HCT116 (cell line): ENCODE data around the gene CTBP1. TPM values are rescaled to one million over a fixed set of nuclear protein-coding genes. Genes with fewer than 3 reads are reported as not detected.

Experiments
- ATAC-seq: fragments of 200-7000 bp; cut with Tn5 transposase; 2 replicates; pipeline ENCODE4 v1.9.1; 2020; ENCODE audit warnings: mild to moderate bottlenecking, moderate library complexity
- BruUV-seq: library from RNA; stranded (reverse); fragments of 400-500 nt; replicated peaks from 2 replicates; lab custom pipeline; 2021; lab: Mats Ljungman, UMichigan
- CTCF ChIA-PET: fragments of 300-600 bp; sonication (Branson Sonifier 250); formaldehyde crosslinking; loops from one replicate; lab custom pipeline; 2021; ENCODE audit warnings: antibody characterized with exemption; lab: Charles Lee
- POLR2A ChIA-PET: fragments of 300-600, 350-600 bp; sonication (Branson Sonifier 250); formaldehyde crosslinking; loops from one replicate; lab custom pipeline; 2021; ENCODE audit warnings: antibody characterized with exemption; lab: Charles Lee
- RAD21 ChIA-PET, 2 experiments: fragments of 300-600 bp; sonication (Branson Sonifier 250); formaldehyde crosslinking; loops; one replicate each; lab custom pipeline; 2023; ENCODE audit warnings: low total read pairs in 2 of 2; ENCODE audit not compliant: uncharacterized antibody in 2 of 2, unreplicated experiment in 2 of 2, low non-redundant PET in 1 of 2; lab: Charles Lee
- DNase-seq: peaks from one replicate; pipeline ENCODE4 v3.0.0-alpha.2; 2010; ENCODE audit warnings: low read depth, low spot score
- H2AFZ ChIP-seq: fragments of 200-600 bp; shearing (Covaris generic), sonication (generic); 2 replicates; pipeline ENCODE4 v1.6.1; 2017; ENCODE audit warnings: low read depth, mixed run types, mixed read lengths, antibody characterized with exemption, low read length; ENCODE audit not compliant: poor library complexity, severe bottlenecking
- H3K27ac ChIP-seq: 2 replicates; pipeline ENCODE4 v1.5.1; 2012; ENCODE audit warnings: low read depth, low read length
- H3K27me3 ChIP-seq: fragments of 200-600 bp; sonication (generic); 2 replicates; pipeline ENCODE4 v1.6.1; 2016; ENCODE audit warnings: mixed run types, low read length, mixed read lengths; ENCODE audit not compliant: insufficient read depth
- H3K36me3 ChIP-seq, 2 experiments: fragments of 200-500 bp in 1 of 2; fragments of 200-600 bp in 1 of 2; sonication (Bioruptor generic) in 1 of 2; sonication (generic) in 1 of 2; 2 replicates each; pipeline versions ENCODE4 v1.5.1 to v1.6.1; 2014 to 2016; ENCODE audit warnings: low read length in 2 of 2, inconsistent platforms in 1 of 2, mixed read lengths in 1 of 2, mixed run types in 1 of 2; ENCODE audit not compliant: insufficient read depth in 2 of 2, control insufficient read depth in 1 of 2
- H3K4me1 ChIP-seq, 2 experiments: fragments of 200-600 bp in 1 of 2; sonication (generic) in 1 of 2; 2 replicates each; pipeline versions ENCODE4 v1.5.1 to v1.6.1; 2012 to 2017; ENCODE audit warnings: low read length in 2 of 2, inconsistent platforms in 1 of 2, mild to moderate bottlenecking in 1 of 2, mixed read lengths in 1 of 2, mixed run types in 1 of 2, moderate library complexity in 1 of 2; ENCODE audit not compliant: insufficient read depth in 2 of 2, control insufficient read depth in 1 of 2
- H3K4me2 ChIP-seq: fragments of 200-600 bp; sonication (generic); 2 replicates; pipeline ENCODE4 v1.6.1; 2017; ENCODE audit warnings: mixed run types, low read length, mixed read lengths
- H3K4me3 ChIP-seq, 2 experiments: fragments of 200-600 bp in 1 of 2; sonication (generic) in 1 of 2; replicated peaks in 1 of 2; 2 replicates each; pipeline ENCODE4 v1.5.1; 2011 to 2016; ENCODE audit warnings: low read length in 2 of 2, control low read depth in 1 of 2, low read depth in 1 of 2, mild to moderate bottlenecking in 1 of 2, mixed read lengths in 1 of 2, mixed run types in 1 of 2
- H3K79me2 ChIP-seq: fragments of 200-600 bp; sonication (generic); 2 replicates; pipeline ENCODE4 v1.6.1; 2017; ENCODE audit warnings: mild to moderate bottlenecking, mixed run types, low read length, moderate library complexity, mixed read lengths; ENCODE audit not compliant: insufficient read depth
- H3K9ac ChIP-seq: fragments of 200-600 bp; sonication (generic); 2 replicates; pipeline ENCODE4 v1.6.1; 2016; ENCODE audit warnings: low read length, mixed read lengths
- H3K9me2 ChIP-seq: fragments of 200-600 bp; sonication (generic), shearing (Covaris generic); 2 replicates; pipeline ENCODE4 v1.6.1; 2017; ENCODE audit warnings: mixed run types, mild to moderate bottlenecking, moderate library complexity; ENCODE audit not compliant: insufficient read depth
- H3K9me3 ChIP-seq, 2 experiments: fragments of 200-500 bp in 1 of 2; fragments of 200-600 bp in 1 of 2; sonication (Bioruptor generic) in 1 of 2; sonication (generic) in 1 of 2; 2 replicates each; pipeline ENCODE4 v1.6.1; 2014 to 2017; ENCODE audit warnings: low read length in 2 of 2, mixed read lengths in 2 of 2, inconsistent platforms in 1 of 2, low read depth in 1 of 2, mild to moderate bottlenecking in 1 of 2, mixed run types in 1 of 2, moderate library complexity in 1 of 2; ENCODE audit not compliant: control insufficient read depth in 1 of 2, insufficient read depth in 1 of 2
- H4K20me1 ChIP-seq: fragments of 200-600 bp; sonication (generic), shearing (Covaris generic); 2 replicates; pipeline ENCODE4 v1.6.1; 2017; ENCODE audit warnings: mixed run types, mild to moderate bottlenecking, moderate library complexity; ENCODE audit not compliant: insufficient read depth
- ATF3 ChIP-seq: IDR thresholded peaks from 2 replicates; pipeline ENCODE4 v1.6.1; 2012
- CBX3 ChIP-seq: IDR thresholded peaks from 2 replicates; pipeline ENCODE4 v1.6.1; 2012; ENCODE audit warnings: low read depth
- CEBPB ChIP-seq: IDR thresholded peaks from 2 replicates; pipeline ENCODE4 v1.6.1; 2012; ENCODE audit warnings: low read depth
- EZH2 ChIP-seq: fragments of 200-600 bp; sonication (generic); IDR thresholded peaks from 2 replicates; pipeline ENCODE4 v1.6.1; 2017; ENCODE audit warnings: antibody characterized with exemption, mixed run types
- EZH2phosphoT487 ChIP-seq: fragments of 200-600 bp; IDR thresholded peaks from 2 replicates; pipeline ENCODE4 v1.6.1; 2018; ENCODE audit warnings: antibody characterized with exemption, borderline replicate concordance
- FOSL1 ChIP-seq: IDR thresholded peaks from 2 replicates; pipeline ENCODE4 v1.6.1; 2012; ENCODE audit warnings: low read depth
- JUND ChIP-seq: IDR thresholded peaks from 2 replicates; pipeline ENCODE4 v1.6.1; 2012
- MAX ChIP-seq: IDR thresholded peaks from 2 replicates; pipeline ENCODE4 v1.6.1; 2012
- POLR2AphosphoS5 ChIP-seq: IDR thresholded peaks from 2 replicates; pipeline ENCODE4 v1.6.1; 2011; ENCODE audit warnings: mild to moderate bottlenecking, low read depth, low read length, moderate library complexity
- SIN3A ChIP-seq: IDR thresholded peaks from 2 replicates; pipeline ENCODE4 v1.6.1; 2012; ENCODE audit warnings: low read depth
- SP1 ChIP-seq: IDR thresholded peaks from 2 replicates; pipeline ENCODE4 v1.6.1; 2012; ENCODE audit warnings: low read depth
- TCF7L2 ChIP-seq: IDR thresholded peaks from 2 replicates; pipeline ENCODE4 v1.7.0; 2011; ENCODE audit warnings: borderline replicate concordance, inconsistent platforms; ENCODE audit not compliant: insufficient read depth, insufficient read length; ENCODE audit errors: extremely low read depth
- ZFX ChIP-seq: fragments of 450-650 bp; IDR thresholded peaks from 2 replicates; pipeline ENCODE4 v1.6.1; 2017
- intact Hi-C: fragments of 100-400 bp; cut with micrococcal nuclease; formaldehyde crosslinking; loops from 2 replicates; pipeline ENCODE4 v1.10.0; 2022
- total RNA-seq: library from RNA; stranded (reverse); gene quantifications from one replicate; pipeline ENCODE4 v1.2.1, GENCODE V29; 2021; ENCODE audit not compliant: unreplicated experiment
- TF ChIP-seq, protein P1 (sequence below), 3 experiments: fragments of 200-600 bp in 1 of 3; sonication (generic) in 1 of 3; IDR thresholded peaks in 2 of 3; conservative IDR thresholded peaks in 1 of 3; 2 replicates each; pipeline ENCODE4 v1.5.1; 2012 to 2017; ENCODE audit warnings: low read depth in 2 of 3, low read length in 2 of 3, antibody characterized with exemption in 1 of 3, borderline replicate concordance in 1 of 3, control low read depth in 1 of 3, mild to moderate bottlenecking in 1 of 3, mixed read lengths in 1 of 3, mixed run types in 1 of 3, moderate library complexity in 1 of 3; ENCODE audit not compliant: insufficient read depth in 1 of 3

The CTBP1 gene
- total RNA-seq, 1 experiment from 2014 or later, result 175 TPM

- RAD21 ChIA-PET, result no interaction called here
- CTCF ChIA-PET, result no interaction called here
These were observed 41.2 kb downstream of the CTBP1 start for GRCh38 chr4:1207603-1208265.

DNA sequence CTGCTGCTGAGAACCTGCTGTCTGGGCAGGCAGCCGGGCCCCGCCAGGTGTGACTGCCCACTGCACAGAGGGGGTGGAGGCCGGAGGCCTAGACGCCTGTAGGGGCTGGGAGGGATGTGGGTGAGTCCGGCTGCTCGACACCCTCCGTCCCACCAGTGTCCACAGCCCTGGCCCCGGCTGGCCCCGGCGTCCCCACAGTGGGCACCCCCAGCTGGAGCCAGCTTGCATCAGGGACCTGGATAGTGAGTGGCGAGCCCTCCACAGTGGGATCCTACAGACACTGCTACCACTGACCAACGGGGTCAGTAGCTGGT lies 41.8 kb downstream of the CTBP1 start:
- no peak overlapping the region for H3K4me2 ChIP-seq
- H3K9me3 ChIP-seq, result no peaks in the 10 kb centered on the region
- POLR2A ChIA-PET, result no interaction called here
- ATAC-seq (no peak), DNase-seq (no peak)
- H3K4me3 ChIP-seq, result no peak overlapping the region
- H3K9me2 ChIP-seq, result no peaks in the 10 kb centered on the region
- H3K27ac ChIP-seq, result no peak overlapping the region
- no peak overlapping the region for H2AFZ ChIP-seq
- TF ChIP-seq TCF7L2 (no peak), ATF3 (no peak), EZH2phosphoT487 (no peak), FOSL1 (no peak), CEBPB (no peak), JUND (no peak), EZH2 (no peak), ZFX (no peak), SIN3A (no peak), POLR2AphosphoS5 (no peak), SP1 (no peak), CBX3 (no peak), MAX (no peak)
- TF ChIP-seq, protein P1, sequence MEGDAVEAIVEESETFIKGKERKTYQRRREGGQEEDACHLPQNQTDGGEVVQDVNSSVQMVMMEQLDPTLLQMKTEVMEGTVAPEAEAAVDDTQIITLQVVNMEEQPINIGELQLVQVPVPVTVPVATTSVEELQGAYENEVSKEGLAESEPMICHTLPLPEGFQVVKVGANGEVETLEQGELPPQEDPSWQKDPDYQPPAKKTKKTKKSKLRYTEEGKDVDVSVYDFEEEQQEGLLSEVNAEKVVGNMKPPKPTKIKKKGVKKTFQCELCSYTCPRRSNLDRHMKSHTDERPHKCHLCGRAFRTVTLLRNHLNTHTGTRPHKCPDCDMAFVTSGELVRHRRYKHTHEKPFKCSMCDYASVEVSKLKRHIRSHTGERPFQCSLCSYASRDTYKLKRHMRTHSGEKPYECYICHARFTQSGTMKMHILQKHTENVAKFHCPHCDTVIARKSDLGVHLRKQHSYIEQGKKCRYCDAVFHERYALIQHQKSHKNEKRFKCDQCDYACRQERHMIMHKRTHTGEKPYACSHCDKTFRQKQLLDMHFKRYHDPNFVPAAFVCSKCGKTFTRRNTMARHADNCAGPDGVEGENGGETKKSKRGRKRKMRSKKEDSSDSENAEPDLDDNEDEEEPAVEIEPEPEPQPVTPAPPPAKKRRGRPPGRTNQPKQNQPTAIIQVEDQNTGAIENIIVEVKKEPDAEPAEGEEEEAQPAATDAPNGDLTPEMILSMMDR (IDR thresholded peaks at IDR 0.05 in 2 of 3, conservative IDR thresholded peaks at IDR 0.05 in 1 of 3; ENCODE audit: borderline replicate concordance in 1 of 3, insufficient read depth in 1 of 3, low read depth in 2 of 3, low read length in 2 of 3), result no peak
- CTCF ChIA-PET, result no interaction called here
- peaks cover 0 to 6% of the 10 kb centered on the region in 2 experiments; a peak in 1 of 4 replicates for H3K36me3 ChIP-seq
- no peaks in the 10 kb centered on the region for H3K79me2 ChIP-seq
- intact Hi-C loops, result no loop called here
- no peak overlapping the region for H3K9ac ChIP-seq
- RAD21 ChIA-PET, result no interaction called here
- no peaks in the 10 kb centered on the region for H3K27me3 ChIP-seq
- H3K4me1 ChIP-seq, result no peaks in the 10 kb centered on the region
- H4K20me1 ChIP-seq, result no peaks in the 10 kb centered on the region
- BruUV-seq, result no TSS peak

More at GRCh38 chr4:1207603-1208265, 41.2 kb downstream of the CTBP1 start:
- Histone ChIP-seq H3K27ac (no peak overlapping the region), H3K9ac (no peak overlapping the region)
- no peak for TF ChIP-seq CEBPB
- TF ChIP-seq, all 23 proteins: peak for 0
- no peak for ATAC-seq
- Histone ChIP-seq H2AFZ (no peak overlapping the region), H3K27me3 (no peaks in the 10 kb centered on the region), H4K20me1 (no peaks in the 10 kb centered on the region), H3K79me2 (no peaks in the 10 kb centered on the region), H3K9me2 (no peaks in the 10 kb centered on the region), H3K9me3 (no peaks in the 10 kb centered on the region), H3K4me1 (no peaks in the 10 kb centered on the region), H3K4me2 (no peak overlapping the region), H3K4me3 (no peak overlapping the region), H3K36me3 (peaks cover 0 to 6% of the 10 kb centered on the region in 2 experiments; a peak in 1 of 4 replicates)
- POLR2A ChIA-PET, result no interaction called here
- no TSS peak for BruUV-seq
- no peak for DNase-seq
- intact Hi-C loops, result no loop called here
